Measurements from ENCODE around the gene SPATA1.

The SPATA1 gene

GRCh38 chr1:84611091-84611490, 104.9 kb downstream of the SPATA1 start:
- no peak overlapping the region for H2AFZ ChIP-seq (ENCODE audit: low read length, unreplicated experiment)
- no peak overlapping the region for H3K4me3 ChIP-seq (ENCODE audit: low read depth, low read length)
- no peaks in the 10 kb centered on the region for H3K27me3 ChIP-seq (ENCODE audit: insufficient read depth, low read length)
- H3K4me1 ChIP-seq (ENCODE audit: control insufficient read depth, insufficient read depth, low read length, unreplicated experiment) = peaks cover 7% of the 10 kb centered on the region
- no peaks in the 10 kb centered on the region for H3K36me3 ChIP-seq (ENCODE audit: insufficient read depth, low read length)
- no peak overlapping the region for H3K27ac ChIP-seq (ENCODE audit: low read depth, low read length)
- no peaks in the 10 kb centered on the region for H3K79me2 ChIP-seq (ENCODE audit: control insufficient read depth, insufficient read depth, low read length, unreplicated experiment)

GRCh38 chr1:84611796-84612195, 105.6 kb downstream of the SPATA1 start:
- H3K79me2 ChIP-seq (ENCODE audit: control insufficient read depth, insufficient read depth, low read length, unreplicated experiment) = no peaks in the 10 kb centered on the region
- H3K27me3 ChIP-seq (ENCODE audit: insufficient read depth, low read length) = no peaks in the 10 kb centered on the region
- H2AFZ ChIP-seq (ENCODE audit: low read length, unreplicated experiment) = peak overlapping the region; percentile 14
- peak overlapping the region; percentile 24; the same call in 1 of the 2 replicates for H3K27ac ChIP-seq (ENCODE audit: low read depth, low read length)
- H3K4me1 ChIP-seq (ENCODE audit: control insufficient read depth, insufficient read depth, low read length, unreplicated experiment) = peaks cover 7% of the 10 kb centered on the region
- no peak overlapping the region; the same call in 1 of the 2 replicates for H3K4me3 ChIP-seq (ENCODE audit: low read depth, low read length)
- no peaks in the 10 kb centered on the region for H3K36me3 ChIP-seq (ENCODE audit: insufficient read depth, low read length)

- Histone ChIP-seq H3K4me3 (ENCODE audit: low read depth, low read length) (no peak overlapping the region), H3K27me3 (ENCODE audit: insufficient read depth, low read length) (no peaks in the 10 kb centered on the region), H3K27ac (ENCODE audit: low read depth, low read length) (no peak overlapping the region), H3K4me1 (ENCODE audit: control insufficient read depth, insufficient read depth, low read length, unreplicated experiment) (peaks cover 7% of the 10 kb centered on the region), H2AFZ (ENCODE audit: low read length, unreplicated experiment) (no peak overlapping the region), H3K79me2 (ENCODE audit: control insufficient read depth, insufficient read depth, low read length, unreplicated experiment) (no peaks in the 10 kb centered on the region), H3K36me3 (ENCODE audit: insufficient read depth, low read length) (no peaks in the 10 kb centered on the region)
Observed at GRCh38 chr1:84613026-84613425, 106.8 kb downstream of the SPATA1 start.

DNA sequence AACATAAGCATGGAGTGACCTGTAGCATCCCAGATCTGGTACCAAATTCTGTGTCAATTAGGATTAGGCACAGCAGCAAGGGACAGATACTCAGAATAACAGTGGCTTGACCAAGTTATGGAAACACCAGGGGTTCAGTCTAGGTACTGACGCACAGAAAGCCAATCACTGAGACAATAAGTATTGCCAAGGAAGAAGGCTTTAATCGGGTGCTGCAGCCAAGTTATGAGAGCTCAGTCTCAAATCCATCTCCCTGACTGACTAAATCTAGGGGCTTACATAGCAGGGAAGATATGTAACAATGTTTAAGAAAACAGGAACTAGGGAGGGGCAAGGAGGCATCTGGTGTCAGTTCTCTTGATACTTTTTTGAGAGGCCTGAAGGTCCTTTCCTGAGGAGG, 107.7 kb downstream of the SPATA1 start:
- H3K4me1 ChIP-seq (ENCODE audit: control insufficient read depth, insufficient read depth, low read length, unreplicated experiment) = peaks cover 11% of the 10 kb centered on the region
- H3K79me2 ChIP-seq (ENCODE audit: control insufficient read depth, insufficient read depth, low read length, unreplicated experiment) = no peaks in the 10 kb centered on the region
- H3K4me3 ChIP-seq (ENCODE audit: low read depth, low read length) = no peak overlapping the region
- no peak overlapping the region for H3K27ac ChIP-seq (ENCODE audit: low read depth, low read length)
- no peak overlapping the region for H2AFZ ChIP-seq (ENCODE audit: low read length, unreplicated experiment)
- no peaks in the 10 kb centered on the region for H3K27me3 ChIP-seq (ENCODE audit: insufficient read depth, low read length)
- H3K36me3 ChIP-seq (ENCODE audit: insufficient read depth, low read length) = no peaks in the 10 kb centered on the region

- Histone ChIP-seq H3K27me3 (ENCODE audit: insufficient read depth, low read length) (no peaks in the 10 kb centered on the region), H3K79me2 (ENCODE audit: control insufficient read depth, insufficient read depth, low read length, unreplicated experiment) (no peaks in the 10 kb centered on the region), H3K4me3 (ENCODE audit: low read depth, low read length) (no peak overlapping the region), H3K4me1 (ENCODE audit: control insufficient read depth, insufficient read depth, low read length, unreplicated experiment) (peaks cover 22% of the 10 kb centered on the region), H2AFZ (ENCODE audit: low read length, unreplicated experiment) (no peak overlapping the region), H3K27ac (ENCODE audit: low read depth, low read length) (no peak overlapping the region), H3K36me3 (ENCODE audit: insufficient read depth, low read length) (no peaks in the 10 kb centered on the region)
Observed at GRCh38 chr1:84615790-84616189, 109.6 kb downstream of the SPATA1 start.
